Measurements from ENCODE around the gene NFKB1. TPM values are rescaled to one million over a fixed set of nuclear protein-coding genes. Genes with fewer than 3 reads are reported as not detected.

Gene NFKB1
- polyA plus RNA-seq, 1 donor (not counting 4 experiments of a cell fraction or from before 2014, with no cell fraction given), result 21.8 TPM

GRCh38 chr4:102530986-102531385, 29.8 kb downstream of the NFKB1 start:
- Histone ChIP-seq H3K79me2 (ENCODE audit: control insufficient read depth, insufficient read depth, low read length) (peaks cover 10% of the 10 kb centered on the region), H3K9me3 (ENCODE audit: control insufficient read depth, low read depth, low read length) (no peaks in the 10 kb centered on the region), H3K9me1 (ENCODE audit: control insufficient read depth, extremely low read depth, insufficient read depth, low read length) (no peaks in the 10 kb centered on the region), H3K27me3 (ENCODE audit: control insufficient read depth, extremely low read depth, insufficient read depth, low read length) (no peaks in the 10 kb centered on the region), H3K4me1 (ENCODE audit: control insufficient read depth, extremely low read depth, insufficient read depth, low read length) (peaks cover 28% of the 10 kb centered on the region), H3K4me3 (ENCODE audit: control insufficient read depth in 2 of 3, extremely low read depth in 1 of 3, insufficient read depth in 2 of 3, low read depth in 1 of 3, low read length in 3 of 3) (no peak overlapping the region), H3K9ac (ENCODE audit: control insufficient read depth, extremely low read depth, insufficient read depth, low read length) (no peak overlapping the region), H4K20me1 (ENCODE audit: control insufficient read depth, extremely low read depth, insufficient read depth, low read length) (no peaks in the 10 kb centered on the region), H3K36me3 (ENCODE audit: control insufficient read depth in 2 of 2, extremely low read depth in 1 of 2, insufficient read depth in 2 of 2, low read length in 2 of 2) (no peaks in the 10 kb centered on the region), H3K4me2 (ENCODE audit: control insufficient read depth, extremely low read depth, insufficient read depth, low read depth, low read length) (no peak overlapping the region), H2AFZ (ENCODE audit: control insufficient read depth, low read length) (no peak overlapping the region), H3K27ac (ENCODE audit: control insufficient read depth, insufficient read depth, low read length) (no peak overlapping the region)
- TF ChIP-seq, protein P1, sequence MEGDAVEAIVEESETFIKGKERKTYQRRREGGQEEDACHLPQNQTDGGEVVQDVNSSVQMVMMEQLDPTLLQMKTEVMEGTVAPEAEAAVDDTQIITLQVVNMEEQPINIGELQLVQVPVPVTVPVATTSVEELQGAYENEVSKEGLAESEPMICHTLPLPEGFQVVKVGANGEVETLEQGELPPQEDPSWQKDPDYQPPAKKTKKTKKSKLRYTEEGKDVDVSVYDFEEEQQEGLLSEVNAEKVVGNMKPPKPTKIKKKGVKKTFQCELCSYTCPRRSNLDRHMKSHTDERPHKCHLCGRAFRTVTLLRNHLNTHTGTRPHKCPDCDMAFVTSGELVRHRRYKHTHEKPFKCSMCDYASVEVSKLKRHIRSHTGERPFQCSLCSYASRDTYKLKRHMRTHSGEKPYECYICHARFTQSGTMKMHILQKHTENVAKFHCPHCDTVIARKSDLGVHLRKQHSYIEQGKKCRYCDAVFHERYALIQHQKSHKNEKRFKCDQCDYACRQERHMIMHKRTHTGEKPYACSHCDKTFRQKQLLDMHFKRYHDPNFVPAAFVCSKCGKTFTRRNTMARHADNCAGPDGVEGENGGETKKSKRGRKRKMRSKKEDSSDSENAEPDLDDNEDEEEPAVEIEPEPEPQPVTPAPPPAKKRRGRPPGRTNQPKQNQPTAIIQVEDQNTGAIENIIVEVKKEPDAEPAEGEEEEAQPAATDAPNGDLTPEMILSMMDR (optimal IDR thresholded peaks at IDR 0.05 in 1 of 3, IDR thresholded peaks at IDR 0.05 in 1 of 3, conservative IDR thresholded peaks at IDR 0.05 in 1 of 3; ENCODE audit: extremely low read depth in 1 of 3, insufficient read depth in 2 of 3, low read length in 3 of 3), result no peak
- TF ChIP-seq EZH2 (IDR thresholded peaks at IDR 0.05; ENCODE audit: low read length), result no peak
- dilution Hi-C loops (cut with MboI; ENCODE audit: extremely low pct_ligation_motif_present, low sequenced_read_pairs), result no loop called here
- no peak for FAIRE-seq
- DNase-seq (ENCODE audit: low read depth, low spot score), result no peak

DNA sequence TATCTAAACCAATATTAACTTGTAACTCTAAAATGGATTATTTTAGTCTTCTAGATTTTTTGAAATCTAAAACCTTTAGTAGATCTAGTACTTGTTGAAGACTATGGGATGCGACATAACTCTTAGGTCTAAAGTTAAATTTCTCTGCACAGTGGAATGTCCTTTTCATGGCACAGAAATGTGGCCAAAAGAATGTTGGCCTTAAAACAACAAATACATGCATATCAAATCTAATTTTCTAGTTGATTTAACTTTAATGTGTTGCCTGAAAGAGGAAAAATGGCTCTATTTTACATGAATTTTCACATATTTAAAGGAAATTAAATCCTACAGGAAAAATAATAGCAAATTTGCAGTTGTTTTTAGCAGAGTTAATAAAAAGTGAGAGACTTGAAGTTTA, 30.3 kb downstream of the NFKB1 start:
- H2AFZ ChIP-seq (ENCODE audit: control insufficient read depth, low read length), result no peak overlapping the region
- no peak overlapping the region for H3K9ac ChIP-seq (ENCODE audit: control insufficient read depth, extremely low read depth, insufficient read depth, low read length)
- no peak for DNase-seq (ENCODE audit: low read depth, low spot score)
- H3K9me3 ChIP-seq (ENCODE audit: control insufficient read depth, low read depth, low read length), result no peaks in the 10 kb centered on the region
- H3K9me1 ChIP-seq (ENCODE audit: control insufficient read depth, extremely low read depth, insufficient read depth, low read length), result no peaks in the 10 kb centered on the region
- no peaks in the 10 kb centered on the region for H4K20me1 ChIP-seq (ENCODE audit: control insufficient read depth, extremely low read depth, insufficient read depth, low read length)
- TF ChIP-seq EZH2 (IDR thresholded peaks at IDR 0.05; ENCODE audit: low read length), result no peak
- TF ChIP-seq, protein P1 (optimal IDR thresholded peaks at IDR 0.05 in 1 of 3, IDR thresholded peaks at IDR 0.05 in 1 of 3, conservative IDR thresholded peaks at IDR 0.05 in 1 of 3; ENCODE audit: extremely low read depth in 1 of 3, insufficient read depth in 2 of 3, low read length in 3 of 3), result no peak
- H3K4me3 ChIP-seq (ENCODE audit: control insufficient read depth in 2 of 3, extremely low read depth in 1 of 3, insufficient read depth in 2 of 3, low read depth in 1 of 3, low read length in 3 of 3), result no peak overlapping the region
- no peak overlapping the region for H3K27ac ChIP-seq (ENCODE audit: control insufficient read depth, insufficient read depth, low read length)
- H3K79me2 ChIP-seq (ENCODE audit: control insufficient read depth, insufficient read depth, low read length), result peaks cover 8% of the 10 kb centered on the region
- FAIRE-seq, result no peak
- H3K4me2 ChIP-seq (ENCODE audit: control insufficient read depth, extremely low read depth, insufficient read depth, low read depth, low read length), result no peak overlapping the region
- peaks cover 33% of the 10 kb centered on the region for H3K4me1 ChIP-seq (ENCODE audit: control insufficient read depth, extremely low read depth, insufficient read depth, low read length)
- H3K36me3 ChIP-seq (ENCODE audit: control insufficient read depth in 2 of 2, extremely low read depth in 1 of 2, insufficient read depth in 2 of 2, low read length in 2 of 2), result no peaks in the 10 kb centered on the region
- H3K27me3 ChIP-seq (ENCODE audit: control insufficient read depth, extremely low read depth, insufficient read depth, low read length), result no peaks in the 10 kb centered on the region
- dilution Hi-C loops (cut with MboI; ENCODE audit: extremely low pct_ligation_motif_present, low sequenced_read_pairs), result no loop called here

All from keratinocyte (primary cell).